LNCaP clone FGC (cell line): ENCODE data around the gene ADARB2.

Source experiments
- DNase-seq: peaks from one replicate; pipeline ENCODE4 v3.0.0-alpha.2; 2011; ENCODE audit warnings: low read depth
- H3K4me3 ChIP-seq: 2 replicates; pipeline ENCODE4 v1.5.1; 2011; ENCODE audit warnings: mild to moderate bottlenecking, low read depth, low read length, control low read depth
- TF ChIP-seq, protein P1 (sequence below): IDR thresholded peaks from 2 replicates; pipeline ENCODE4 v1.5.1; 2012; ENCODE audit warnings: mild to moderate bottlenecking; ENCODE audit not compliant: control insufficient read depth, insufficient read depth; ENCODE audit errors: extremely low read depth

Gene ADARB2

DNA sequence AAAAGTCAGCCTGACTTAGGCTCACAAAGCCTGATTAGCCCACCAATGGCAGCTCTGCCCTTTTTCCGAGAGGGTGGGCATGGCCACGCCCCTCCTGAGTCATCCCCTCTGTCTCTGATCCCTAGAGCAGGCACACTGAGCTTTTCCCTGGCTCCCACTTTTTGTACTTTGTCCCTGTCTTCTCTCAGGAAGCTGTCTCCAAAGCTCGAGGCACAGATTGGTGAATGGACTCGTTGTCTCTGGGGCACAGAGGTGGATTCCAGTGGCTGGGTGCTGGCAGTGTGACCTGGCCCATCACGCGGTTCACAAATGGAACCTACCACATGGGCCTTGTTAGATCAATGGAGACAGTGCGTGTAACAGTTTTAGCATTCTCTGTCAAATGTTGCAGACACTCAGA is 367.7 kb downstream of the ADARB2 start:
- no peak overlapping the region for H3K4me3 ChIP-seq
- TF ChIP-seq, protein P1, sequence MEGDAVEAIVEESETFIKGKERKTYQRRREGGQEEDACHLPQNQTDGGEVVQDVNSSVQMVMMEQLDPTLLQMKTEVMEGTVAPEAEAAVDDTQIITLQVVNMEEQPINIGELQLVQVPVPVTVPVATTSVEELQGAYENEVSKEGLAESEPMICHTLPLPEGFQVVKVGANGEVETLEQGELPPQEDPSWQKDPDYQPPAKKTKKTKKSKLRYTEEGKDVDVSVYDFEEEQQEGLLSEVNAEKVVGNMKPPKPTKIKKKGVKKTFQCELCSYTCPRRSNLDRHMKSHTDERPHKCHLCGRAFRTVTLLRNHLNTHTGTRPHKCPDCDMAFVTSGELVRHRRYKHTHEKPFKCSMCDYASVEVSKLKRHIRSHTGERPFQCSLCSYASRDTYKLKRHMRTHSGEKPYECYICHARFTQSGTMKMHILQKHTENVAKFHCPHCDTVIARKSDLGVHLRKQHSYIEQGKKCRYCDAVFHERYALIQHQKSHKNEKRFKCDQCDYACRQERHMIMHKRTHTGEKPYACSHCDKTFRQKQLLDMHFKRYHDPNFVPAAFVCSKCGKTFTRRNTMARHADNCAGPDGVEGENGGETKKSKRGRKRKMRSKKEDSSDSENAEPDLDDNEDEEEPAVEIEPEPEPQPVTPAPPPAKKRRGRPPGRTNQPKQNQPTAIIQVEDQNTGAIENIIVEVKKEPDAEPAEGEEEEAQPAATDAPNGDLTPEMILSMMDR, result no peak
- DNase-seq, result no peak

DNA sequence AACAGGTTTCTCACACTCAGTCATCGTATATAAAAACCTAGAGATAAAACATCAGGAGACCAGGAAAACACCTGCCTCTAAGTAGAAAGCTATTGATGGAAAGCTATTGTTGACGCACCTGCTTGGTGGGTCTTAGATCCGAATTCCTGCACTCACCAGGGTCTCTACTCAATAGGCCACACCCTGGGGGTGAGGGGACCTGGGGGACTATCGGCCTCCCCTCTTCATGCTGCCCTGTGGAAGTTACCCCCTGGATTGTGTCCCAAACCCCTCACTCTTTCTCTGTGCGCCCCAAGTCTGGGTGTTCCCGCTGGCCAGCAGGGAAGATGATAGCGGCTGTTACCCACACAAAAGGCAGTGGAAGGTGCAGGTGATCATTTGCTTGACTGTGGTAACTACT is 368.1 kb downstream of the ADARB2 start:
- no peak for DNase-seq
- TF ChIP-seq, protein P1, result no peak
- H3K4me3 ChIP-seq, result no peak overlapping the region

DNA sequence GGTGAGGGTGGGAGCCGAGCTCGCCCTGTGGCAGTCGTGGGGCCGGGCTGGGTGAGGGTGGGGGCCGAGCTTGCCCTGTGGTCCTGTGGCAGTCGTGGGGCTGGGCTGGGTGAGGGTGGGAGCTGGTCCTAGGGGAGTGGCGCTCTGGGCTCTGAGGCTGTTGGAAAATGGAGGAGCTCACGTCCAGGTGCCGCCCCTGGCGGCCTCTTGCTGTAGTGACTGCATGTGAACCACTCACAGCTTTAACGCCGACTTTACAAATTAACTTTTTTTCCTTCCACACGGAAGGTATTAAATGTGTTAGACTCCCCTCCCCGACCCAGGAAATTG is 368.5 kb downstream of the ADARB2 start:
- DNase-seq, result no peak
- TF ChIP-seq, protein P1, result peak; percentile 45
- no peak overlapping the region for H3K4me3 ChIP-seq

DNA sequence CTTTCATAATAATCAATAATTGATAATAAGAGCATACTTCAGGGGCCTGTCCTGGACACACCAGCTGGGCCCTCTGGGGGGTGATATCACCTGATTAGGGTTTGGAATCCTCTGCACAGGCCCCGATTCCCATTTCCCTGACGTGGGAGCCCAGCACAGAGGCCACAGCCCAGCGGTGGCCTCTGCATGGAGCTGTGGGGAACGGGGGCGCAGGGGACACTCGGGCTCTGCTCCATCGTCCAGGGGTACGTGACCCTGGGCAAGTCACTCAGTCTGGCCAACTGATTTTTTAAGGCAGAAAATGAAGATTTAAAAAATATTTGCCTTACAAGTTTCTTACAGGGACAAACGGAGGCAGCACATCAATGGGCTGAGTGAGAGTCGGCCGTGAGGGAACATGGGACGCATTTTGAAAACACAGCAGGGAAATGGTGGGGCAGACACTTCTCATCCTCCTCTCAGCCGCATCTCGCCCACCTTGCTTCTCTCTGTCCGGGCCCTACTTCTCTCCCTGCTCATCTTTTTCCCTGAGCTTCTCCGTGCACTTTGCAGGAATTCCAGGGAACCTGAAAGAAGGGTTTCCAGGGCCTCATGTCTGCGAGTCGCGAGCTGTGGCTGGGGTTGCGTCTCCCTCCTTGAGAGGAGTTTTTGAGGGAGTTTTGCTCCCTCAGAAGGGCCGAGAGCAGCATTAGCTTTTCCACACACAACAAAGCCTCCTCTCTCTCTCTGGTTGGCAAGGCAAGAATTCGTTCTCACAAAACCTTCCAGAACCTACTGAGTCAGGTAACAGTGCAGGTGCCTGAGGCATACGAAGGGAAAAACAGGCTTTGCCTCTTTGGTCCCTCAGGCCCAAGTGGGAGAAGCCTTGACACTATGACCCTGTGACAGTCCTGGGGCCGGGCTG is 369.1 kb downstream of the ADARB2 start:
- no peak overlapping the region for H3K4me3 ChIP-seq
- DNase-seq, result no peak
- TF ChIP-seq, protein P1, result no peak

DNA sequence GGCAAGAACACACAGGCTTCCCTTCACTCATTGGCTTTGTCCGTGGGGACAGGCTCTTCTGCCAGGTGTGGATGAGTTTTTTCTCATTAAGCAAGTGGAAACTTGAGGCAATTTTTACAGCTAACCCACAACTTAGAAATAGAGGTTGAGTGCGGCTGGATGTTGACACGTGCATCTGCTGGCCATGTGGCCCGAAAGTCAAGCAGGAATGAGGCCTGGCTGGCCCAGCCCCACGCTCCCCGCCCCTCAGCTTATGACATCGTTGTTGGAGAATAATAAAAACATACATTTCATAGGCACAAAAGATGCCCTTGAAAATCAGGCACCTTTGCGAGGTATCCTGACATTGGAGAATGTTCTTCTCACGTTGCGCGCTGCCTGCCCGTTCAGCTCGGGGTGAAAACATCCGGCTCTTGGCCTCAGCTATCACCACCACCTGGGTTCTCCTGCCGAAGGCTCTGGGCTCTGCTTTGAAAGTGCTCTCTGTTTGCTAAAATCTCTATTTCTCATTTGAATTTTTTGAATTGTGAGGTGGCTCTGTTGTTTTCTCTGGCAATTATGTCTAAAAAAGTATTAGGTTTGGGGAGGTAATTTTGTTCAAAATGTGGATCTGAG is 370.4 kb downstream of the ADARB2 start:
- DNase-seq, result no peak
- H3K4me3 ChIP-seq, result no peak overlapping the region
- TF ChIP-seq, protein P1, result no peak

DNA sequence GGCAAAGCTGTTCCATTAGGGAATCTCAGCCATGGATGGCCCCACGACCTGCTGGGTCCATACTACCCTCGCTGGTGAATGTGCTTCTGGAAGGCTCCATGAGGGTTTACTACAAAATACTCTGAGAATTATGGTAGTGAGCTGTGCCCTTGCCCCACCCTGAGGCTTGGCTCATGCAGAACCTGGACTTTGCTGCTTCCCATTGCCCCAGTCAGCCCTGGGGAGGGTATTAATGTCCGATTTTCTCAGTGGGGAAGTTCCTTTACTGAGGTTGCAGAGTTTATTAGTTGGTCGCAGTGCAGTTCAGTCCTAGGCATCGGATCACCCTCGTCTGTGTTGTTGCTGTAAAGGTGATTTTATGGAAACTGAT is 371.0 kb downstream of the ADARB2 start:
- DNase-seq, result no peak
- TF ChIP-seq, protein P1, result no peak
- no peak overlapping the region for H3K4me3 ChIP-seq
